PC-3 (cell line): ENCODE measurements around the gene TSPAN9.

ENCODE experiments used
- CTCF ChIP-seq: fragments of 300-600 bp; sonication (generic); conservative IDR thresholded peaks from 2 replicates; pipeline ENCODE4 v1.5.1; 2017; ENCODE audit warnings: antibody characterized with exemption, low read depth, mild to moderate bottlenecking, low read length
- EZH2 ChIP-seq: fragments of 300-600 bp; sonication (generic); IDR thresholded peaks from one replicate; pipeline ENCODE4 v1.6.1; 2017; ENCODE audit warnings: antibody characterized with exemption, mild to moderate bottlenecking, low read length; ENCODE audit not compliant: unreplicated experiment

GRCh38 chr12:3276226-3276625, 199.0 kb downstream of the TSPAN9 start:
- TF ChIP-seq CTCF (no peak), EZH2 (no peak)
